ACC112 (cell line): ENCODE data around the gene SSU72.

Source experiments
- H2AFZ ChIP-seq: fragments of 200-600 bp; sonication (generic); one replicate; pipeline ENCODE4 v1.6.0; 2017; ENCODE audit warnings: antibody characterized with exemption, low read length; ENCODE audit not compliant: unreplicated experiment
- H3K27ac ChIP-seq: fragments of 200-600 bp; sonication (generic); 2 replicates; pipeline ENCODE4 v1.5.1; 2014; ENCODE audit warnings: low read depth, mild to moderate bottlenecking, antibody characterized with exemption, low read length, moderate library complexity
- H3K27me3 ChIP-seq: fragments of 200-600 bp; sonication (generic); 2 replicates; pipeline ENCODE4 v1.6.1; 2014; ENCODE audit warnings: mild to moderate bottlenecking, antibody characterized with exemption, low read length, moderate library complexity, mixed read lengths; ENCODE audit not compliant: insufficient read depth
- H3K36me3 ChIP-seq: fragments of 200-600 bp; sonication (generic); 2 replicates; pipeline ENCODE4 v1.6.1; 2016; ENCODE audit warnings: mild to moderate bottlenecking, antibody characterized with exemption, low read length, moderate library complexity, mixed read lengths; ENCODE audit not compliant: insufficient read depth
- H3K4me1 ChIP-seq: fragments of 200-600 bp; sonication (generic); one replicate; pipeline ENCODE4 v1.6.1; 2016; ENCODE audit warnings: low read length, mixed read lengths; ENCODE audit not compliant: insufficient read depth, unreplicated experiment, control insufficient read depth
- H3K4me3 ChIP-seq: fragments of 200-600 bp; sonication (generic); 2 replicates; pipeline ENCODE4 v1.5.1; 2014; ENCODE audit warnings: mild to moderate bottlenecking, low read depth, low read length
- H3K79me2 ChIP-seq: fragments of 200-600 bp; sonication (generic); one replicate; pipeline ENCODE4 v1.6.0; 2016; ENCODE audit warnings: low read length; ENCODE audit not compliant: control insufficient read depth, unreplicated experiment, insufficient read depth

SSU72 gene

DNA sequence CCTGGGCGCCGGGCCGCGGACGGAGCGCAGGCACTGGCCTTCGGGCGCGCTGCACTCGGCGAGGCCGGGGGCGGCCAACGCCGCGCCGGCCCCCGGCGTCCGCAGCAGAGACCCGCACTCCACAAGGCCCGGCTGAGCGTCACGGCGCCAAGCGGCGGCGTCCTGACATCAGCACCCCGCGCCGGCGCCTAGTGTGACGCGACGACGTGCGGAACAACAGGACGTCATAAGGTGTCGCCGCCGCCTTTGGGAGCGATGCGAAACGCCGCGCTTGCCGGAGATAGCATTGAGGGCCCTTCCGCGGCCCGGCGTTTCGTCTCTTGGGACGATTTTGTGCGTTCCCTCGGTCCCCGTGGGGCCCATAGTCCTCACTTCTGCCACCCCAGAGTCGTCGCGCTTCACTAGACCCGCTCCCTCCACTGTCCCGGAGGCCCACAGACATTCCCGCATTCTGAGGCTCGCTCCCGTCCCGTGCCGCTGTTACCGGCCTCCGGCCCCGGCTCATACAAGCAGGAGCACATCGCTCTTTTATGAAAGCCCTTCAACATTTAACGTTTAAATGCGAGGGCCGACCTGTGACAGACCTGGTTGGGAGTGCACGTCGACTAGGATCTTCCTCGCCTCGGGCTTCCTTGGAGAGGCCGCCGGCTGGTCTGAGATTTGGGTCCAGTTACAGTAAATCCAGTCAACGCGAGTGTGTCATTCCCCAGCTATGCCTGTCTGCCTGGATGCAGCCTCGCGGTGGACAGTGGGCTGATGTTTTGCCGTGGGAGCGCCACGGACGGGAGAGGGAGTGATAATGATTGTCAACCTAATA is at the start of gene SSU72:
Gene SSU72, minus strand, starts transcription at position 143 of the 817 bp plus-strand sequence. CDS start 306 bp downstream, outside the sequence.
- peaks cover 8% of the 10 kb centered on the region for H3K4me1 ChIP-seq
- H3K4me3 ChIP-seq, result peak within 1 kb of the TSS; percentile 90
- 0 out of 2 replicates have a peak, but pooled peaks cover 2% of the 10 kb centered on the region for H3K36me3 ChIP-seq

GRCh38 chr1:1623631-1624442 is 49.2 kb upstream of the SSU72 start:
- H2AFZ ChIP-seq, result no peak overlapping the region
- H3K27ac ChIP-seq, result no peak overlapping the region
- H3K36me3 ChIP-seq, result no peaks in the 10 kb centered on the region
- no peaks in the 10 kb centered on the region for H3K4me1 ChIP-seq
- no peak overlapping the region for H3K4me3 ChIP-seq
- H3K27me3 ChIP-seq, result no peaks in the 10 kb centered on the region
- no peaks in the 10 kb centered on the region for H3K79me2 ChIP-seq

More for the DNA sequence above, at the start of gene SSU72:
- Histone ChIP-seq H2AFZ (peak within 1 kb of the TSS; percentile 70), H3K79me2 (peaks cover 42% of the 10 kb centered on the region), H3K27me3 (peaks cover 5% of the 10 kb centered on the region; the same call in 1 of the 2 replicates), H3K27ac (peak within 1 kb of the TSS; percentile 80)

DNA sequence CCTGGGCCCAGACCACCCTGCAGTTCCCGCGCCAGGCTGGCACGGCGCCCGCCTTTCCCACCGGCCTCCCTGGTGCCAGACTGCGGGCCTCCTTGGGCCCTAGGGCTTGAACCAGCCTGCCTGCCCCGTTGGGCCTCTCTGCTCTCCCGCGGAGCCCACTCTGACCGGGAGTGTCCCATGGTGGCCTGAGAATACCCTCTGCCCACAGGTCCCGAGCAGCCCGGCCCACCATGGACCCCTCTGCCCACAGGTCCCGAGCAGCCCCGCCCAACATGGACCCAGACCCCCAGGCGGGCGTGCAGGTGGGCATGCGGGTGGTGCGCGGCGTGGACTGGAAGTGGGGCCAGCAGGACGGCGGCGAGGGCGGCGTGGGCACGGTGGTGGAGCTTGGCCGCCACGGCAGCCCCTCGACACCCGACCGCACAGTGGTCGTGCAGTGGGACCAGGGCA is 48.5 kb upstream of the SSU72 start:
- no peaks in the 10 kb centered on the region for H3K36me3 ChIP-seq
- H3K4me3 ChIP-seq, result no peak overlapping the region
- no peaks in the 10 kb centered on the region for H3K79me2 ChIP-seq
- no peak overlapping the region for H3K27ac ChIP-seq
- no peaks in the 10 kb centered on the region for H3K4me1 ChIP-seq
- no peak overlapping the region for H2AFZ ChIP-seq
- H3K27me3 ChIP-seq, result no peaks in the 10 kb centered on the region

DNA sequence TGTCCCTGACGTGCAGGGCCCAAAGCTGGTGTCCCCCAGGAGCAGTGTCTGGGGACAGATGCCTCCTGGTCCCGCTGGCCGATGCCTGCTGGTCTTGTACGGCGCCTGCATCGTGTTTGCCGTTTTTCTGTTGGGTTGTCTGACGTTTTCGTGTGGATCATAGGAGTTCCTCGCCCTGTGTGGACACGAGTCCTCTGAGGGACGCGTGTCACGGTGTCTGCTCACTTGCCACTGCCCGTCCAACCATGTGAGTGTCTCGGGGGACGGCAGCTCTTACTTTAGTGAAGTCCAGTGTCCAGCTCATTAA is 48.1 kb upstream of the SSU72 start:
- no peaks in the 10 kb centered on the region for H3K4me1 ChIP-seq
- no peaks in the 10 kb centered on the region for H3K79me2 ChIP-seq

DNA sequence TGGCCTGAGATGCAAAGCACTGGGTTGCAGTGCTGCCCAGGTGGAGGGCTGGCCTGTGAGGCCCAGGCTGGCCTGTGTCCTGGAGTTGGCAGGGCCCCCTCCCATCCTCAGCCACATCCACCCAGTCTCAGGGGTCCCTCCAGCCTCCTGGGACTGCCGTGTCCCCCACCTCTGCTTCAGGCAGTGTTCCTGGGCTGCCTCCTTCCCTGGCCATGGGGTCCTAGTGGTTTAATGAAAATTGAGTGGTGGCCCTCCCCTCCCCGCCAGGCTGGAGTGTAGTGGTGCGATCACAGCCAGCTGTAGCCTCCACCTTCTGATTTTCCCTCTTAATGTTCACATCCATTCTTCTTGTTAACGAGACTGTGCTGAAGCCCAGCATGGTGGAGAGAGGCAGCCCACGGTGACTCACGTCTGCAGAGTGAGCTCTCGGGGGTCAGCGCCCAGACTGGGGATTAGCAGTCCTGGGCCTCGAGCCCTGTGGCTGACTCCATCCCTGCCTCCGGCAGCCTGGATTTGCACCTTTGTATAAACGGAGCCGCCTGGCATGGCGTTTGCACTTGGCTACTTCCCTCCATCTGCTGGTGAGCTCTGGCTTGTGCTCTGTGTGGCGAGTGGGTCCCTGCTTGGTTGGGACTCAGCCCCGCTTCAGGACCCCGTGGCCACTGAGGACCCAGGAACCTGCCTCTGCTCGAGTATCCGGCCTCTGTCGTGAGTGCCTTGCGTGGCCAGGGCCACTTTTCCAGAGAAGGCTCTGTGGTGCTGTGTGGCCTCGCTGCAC is 47.5 kb upstream of the SSU72 start:
- H3K27ac ChIP-seq, result no peak overlapping the region
- no peak overlapping the region for H3K4me3 ChIP-seq
- peaks cover 1% of the 10 kb centered on the region for H3K4me1 ChIP-seq
- no peak overlapping the region for H2AFZ ChIP-seq
- H3K27me3 ChIP-seq, result no peaks in the 10 kb centered on the region
- H3K36me3 ChIP-seq, result no peaks in the 10 kb centered on the region
- H3K79me2 ChIP-seq, result no peaks in the 10 kb centered on the region

More for the DNA sequence above, 48.1 kb upstream of the SSU72 start:
- H3K4me3 ChIP-seq, result no peak overlapping the region
- no peaks in the 10 kb centered on the region for H3K36me3 ChIP-seq
- no peak overlapping the region for H2AFZ ChIP-seq
- no peak overlapping the region for H3K27ac ChIP-seq
- no peaks in the 10 kb centered on the region for H3K27me3 ChIP-seq

- Histone ChIP-seq H3K4me1 (peaks cover 5% of the 10 kb centered on the region), H2AFZ (no peak overlapping the region), H3K27ac (no peak overlapping the region), H3K4me3 (no peak overlapping the region), H3K36me3 (no peaks in the 10 kb centered on the region), H3K27me3 (no peaks in the 10 kb centered on the region), H3K79me2 (peaks cover 5% of the 10 kb centered on the region)
Observed at GRCh38 chr1:1621173-1622009, 46.7 kb upstream of the SSU72 start.

DNA sequence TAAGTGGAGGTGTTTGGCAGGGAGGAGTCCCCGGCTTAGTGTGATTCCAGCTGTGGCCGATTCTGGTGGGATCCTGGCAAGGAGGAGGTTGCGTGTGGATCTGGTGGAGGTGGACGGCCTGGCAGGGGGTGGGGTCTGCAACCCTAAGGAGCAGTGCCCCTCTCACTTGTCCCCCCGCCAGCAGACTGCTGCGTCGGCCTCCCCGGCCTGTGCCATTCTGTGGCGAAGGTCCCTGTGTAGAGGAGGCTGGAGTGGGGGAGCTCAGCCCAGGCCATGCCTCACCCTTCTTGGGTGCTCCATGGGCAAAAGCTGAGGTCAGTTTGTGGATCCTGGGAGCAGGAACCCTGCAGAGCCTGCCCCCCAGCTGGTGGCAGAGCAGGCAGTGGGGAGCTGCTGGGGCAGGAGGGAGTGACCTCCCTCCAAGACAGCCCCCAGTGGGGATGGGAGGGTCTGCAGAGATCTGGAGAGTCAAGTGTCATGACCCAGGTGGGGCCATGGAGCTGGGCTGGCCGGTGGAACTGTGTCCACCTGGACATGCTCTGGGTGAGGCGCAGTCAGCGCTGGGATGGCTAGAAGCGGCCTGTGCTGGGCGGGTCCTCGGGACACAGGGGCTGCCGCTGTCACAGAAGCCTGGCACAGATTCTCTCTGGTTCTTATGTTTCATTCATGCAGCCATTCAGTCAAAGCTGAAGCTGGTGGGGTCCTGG is 45.9 kb upstream of the SSU72 start:
- Histone ChIP-seq H3K27ac (no peak overlapping the region), H3K27me3 (no peaks in the 10 kb centered on the region), H3K4me3 (no peak overlapping the region), H3K79me2 (peaks cover 7% of the 10 kb centered on the region), H2AFZ (no peak overlapping the region), H3K4me1 (peaks cover 5% of the 10 kb centered on the region), H3K36me3 (no peaks in the 10 kb centered on the region)

DNA sequence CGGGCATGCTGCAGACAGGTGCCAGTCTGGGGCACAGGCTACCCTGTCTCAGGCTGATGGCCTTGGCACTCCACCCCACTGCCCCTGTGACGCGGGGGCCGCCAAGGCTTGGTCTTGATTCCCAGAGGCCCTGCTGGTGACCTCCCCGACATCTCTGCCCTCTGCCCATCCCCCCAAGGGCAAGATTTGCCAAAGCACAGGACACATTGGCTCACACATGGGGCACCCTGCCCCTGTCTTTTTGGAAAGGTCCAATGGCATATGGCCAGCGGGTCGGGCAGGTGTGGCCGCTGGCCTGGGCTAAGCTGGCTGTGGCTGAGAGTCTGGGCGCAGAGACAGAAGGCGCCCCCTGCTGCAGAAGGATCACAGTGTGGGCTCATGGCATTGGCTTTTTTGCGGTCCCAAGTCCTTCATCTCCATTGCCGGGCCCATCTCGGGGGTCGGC is 45.3 kb upstream of the SSU72 start:
- no peak overlapping the region for H3K4me3 ChIP-seq
- peaks cover 5% of the 10 kb centered on the region for H3K4me1 ChIP-seq
- H3K27ac ChIP-seq, result no peak overlapping the region
- H2AFZ ChIP-seq, result no peak overlapping the region
- H3K27me3 ChIP-seq, result no peaks in the 10 kb centered on the region
- H3K36me3 ChIP-seq, result no peaks in the 10 kb centered on the region
- H3K79me2 ChIP-seq, result peaks cover 7% of the 10 kb centered on the region

GRCh38 chr1:1618396-1619068 is 43.9 kb upstream of the SSU72 start:
- Histone ChIP-seq H3K36me3 (no peaks in the 10 kb centered on the region), H3K4me3 (no peak overlapping the region), H3K79me2 (peaks cover 14% of the 10 kb centered on the region), H3K4me1 (peaks cover 11% of the 10 kb centered on the region), H3K27ac (no peak overlapping the region), H2AFZ (no peak overlapping the region), H3K27me3 (no peaks in the 10 kb centered on the region)
